Suppressor macrophage treated with lipopolysaccharide for 4 hours (primary cell): ENCODE measurements around the gene TDRD10.

Experiments
- DNase-seq: peaks from one replicate; pipeline ENCODE4 v3.0.0-alpha.2; 2020

TDRD10 gene

DNA sequence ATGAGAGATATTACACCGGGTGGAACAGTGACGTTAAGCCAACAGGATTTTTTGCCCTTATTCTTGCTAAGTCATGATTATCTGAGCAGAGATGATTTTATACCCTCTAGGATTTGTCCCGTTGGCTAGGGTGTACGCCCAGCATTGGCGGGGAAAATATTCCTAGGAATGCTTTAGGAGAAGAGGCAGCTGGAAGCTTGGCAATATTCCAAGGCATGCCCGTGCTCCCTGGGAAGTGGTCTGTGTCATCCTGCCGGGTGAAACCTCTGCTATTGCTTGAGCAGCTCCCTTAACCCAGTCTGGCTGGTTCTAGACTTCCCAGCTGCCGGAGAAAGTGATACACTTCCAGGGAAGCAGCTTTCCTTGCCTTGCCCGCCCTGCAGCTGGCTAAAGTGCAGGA is 81.8 kb downstream of the TDRD10 start:
- no peak for DNase-seq

GRCh38 chr1:154584267-154584994 is 82.4 kb downstream of the TDRD10 start:
- no peak for DNase-seq

DNA sequence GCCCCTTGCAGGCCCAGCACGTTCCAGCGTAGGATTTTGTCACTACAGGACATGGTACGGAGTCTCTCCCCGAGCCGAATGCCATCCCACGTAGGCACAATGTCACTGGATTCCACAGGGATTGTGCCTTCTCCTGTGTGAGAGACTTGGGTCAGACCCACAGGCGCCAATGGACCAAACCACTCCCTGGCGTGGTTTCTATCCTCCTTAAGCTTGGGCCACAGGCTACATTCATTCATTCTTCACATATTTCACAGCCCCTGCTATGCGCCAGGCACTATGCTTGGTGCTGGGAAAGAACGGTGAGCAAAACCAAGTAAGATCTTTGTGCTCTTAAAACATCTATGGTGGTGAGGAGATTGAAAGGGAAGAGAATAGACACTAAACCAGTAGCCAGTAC is 84.2 kb downstream of the TDRD10 start:
- DNase-seq: no peak

GRCh38 chr1:154586641-154587040 is 84.6 kb downstream of the TDRD10 start:
- DNase-seq: no peak

GRCh38 chr1:154589780-154590179 is 87.8 kb downstream of the TDRD10 start:
- no peak for DNase-seq

GRCh38 chr1:154590756-154591155 is 88.7 kb downstream of the TDRD10 start:
- DNase-seq: no peak

DNA sequence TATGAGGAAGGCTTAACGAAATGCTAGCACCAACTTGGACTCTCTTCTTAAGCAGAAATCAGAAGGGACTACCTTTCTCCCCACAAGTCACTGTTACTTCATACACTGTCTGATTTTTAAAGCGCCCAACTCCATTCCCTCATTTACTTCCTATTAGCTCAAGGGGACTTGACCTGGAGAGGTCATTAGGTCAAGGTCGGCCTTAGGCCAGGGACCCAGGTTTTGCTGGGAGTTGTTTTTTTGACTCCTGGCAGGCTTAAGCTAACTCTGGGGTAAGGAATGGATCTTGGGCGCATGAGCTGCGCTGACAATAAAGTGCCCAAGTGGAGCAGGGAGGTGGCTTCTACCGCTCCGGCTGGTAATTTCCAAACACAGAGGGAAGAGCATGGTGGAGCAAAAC is 89.2 kb downstream of the TDRD10 start:
- no peak for DNase-seq

DNA sequence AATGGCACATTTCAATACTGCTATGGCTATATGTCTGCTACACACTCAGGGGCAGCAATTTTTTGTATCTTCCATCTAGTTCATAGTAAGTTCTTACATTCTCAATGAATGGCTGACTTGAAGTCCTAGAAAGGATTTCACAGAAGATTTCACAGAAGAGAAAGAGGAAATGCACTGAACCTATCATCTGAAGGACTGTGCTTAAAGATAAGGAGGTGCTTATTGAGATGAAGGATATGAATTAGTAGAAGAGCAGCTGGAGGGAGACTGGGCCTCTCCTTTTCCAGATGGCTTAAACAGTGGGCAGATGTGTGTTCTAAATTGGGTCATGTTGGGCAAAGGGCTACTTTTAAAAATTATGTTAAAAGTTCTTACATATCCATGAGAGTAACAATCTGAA is 91.4 kb downstream of the TDRD10 start:
- no peak for DNase-seq

- DNase-seq: no peak
Observed at GRCh38 chr1:154594811-154595210, 92.8 kb downstream of the TDRD10 start.

GRCh38 chr1:154595621-154596020 is 93.6 kb downstream of the TDRD10 start:
- no peak for DNase-seq
